Neural cell (in vitro differentiated cells): ENCODE data around the gene MAN2B1. TPM values are rescaled to one million over a fixed set of nuclear protein-coding genes. Genes with fewer than 3 reads are reported as not detected.

ENCODE experiments used
- H2AFZ ChIP-seq: fragments of 200-600, 300-800 bp; sonication (generic), shearing (Covaris generic); 2 replicates; pipeline ENCODE4 v1.6.0; 2014; ENCODE audit warnings: low read depth, mild to moderate bottlenecking, antibody characterized with exemption, low read length, moderate library complexity
- H3F3A ChIP-seq: fragments of 200-600 bp; shearing (Covaris generic); 2 replicates; pipeline ENCODE4 v1.6.1; 2016; ENCODE audit warnings: mild to moderate bottlenecking, moderate library complexity, mixed read lengths, antibody characterized with exemption, low read length; ENCODE audit not compliant: insufficient read depth, poor library complexity, severe bottlenecking
- H3K27ac ChIP-seq: fragments of 200-600, 300-800 bp; sonication (generic), shearing (Covaris generic); 2 replicates; pipeline ENCODE4 v1.5.1; 2014; ENCODE audit warnings: mild to moderate bottlenecking, low read length, moderate library complexity
- H3K27me3 ChIP-seq: fragments of 300-800, 200-600 bp; sonication (generic), shearing (Covaris generic); 2 replicates; pipeline ENCODE4 v1.6.0; 2014; ENCODE audit warnings: mild to moderate bottlenecking, low read depth, low read length, moderate library complexity; ENCODE audit not compliant: insufficient read depth
- H3K36me3 ChIP-seq: fragments of 300-800, 200-600 bp; sonication (generic), shearing (Covaris generic); 2 replicates; pipeline ENCODE4 v1.5.1; 2014; ENCODE audit warnings: mild to moderate bottlenecking, antibody characterized with exemption, low read length, moderate library complexity; ENCODE audit not compliant: insufficient read depth
- H3K4me2 ChIP-seq: fragments of 300-800, 200-600 bp; sonication (generic), shearing (Covaris generic); 2 replicates; pipeline ENCODE4 v1.6.0; 2014; ENCODE audit warnings: mild to moderate bottlenecking, low read length
- H3K4me3 ChIP-seq: fragments of 300-800, 200-600 bp; sonication (generic), shearing (Covaris generic); 2 replicates; pipeline ENCODE4 v1.5.1; 2014; ENCODE audit warnings: mild to moderate bottlenecking, low read length, moderate library complexity
- H3K79me2 ChIP-seq: fragments of 200-600 bp; shearing (Covaris generic); replicated peaks from 2 replicates; pipeline ENCODE4 v1.6.0; 2014; ENCODE audit warnings: mild to moderate bottlenecking, low read length, moderate library complexity; ENCODE audit not compliant: insufficient read depth
- H3K9ac ChIP-seq: fragments of 300-800, 200-600 bp; sonication (generic), shearing (Covaris generic); 2 replicates; pipeline ENCODE4 v1.6.1; 2016; ENCODE audit warnings: mild to moderate bottlenecking, low read length, mixed read lengths
- H3K9me2 ChIP-seq: fragments of 200-600 bp; shearing (Covaris generic); 2 replicates; pipeline ENCODE4 v1.6.1; 2016; ENCODE audit warnings: mild to moderate bottlenecking, low read length, mixed read lengths; ENCODE audit not compliant: insufficient read depth
- H3K9me3 ChIP-seq: fragments of 200-600, 300-800 bp; sonication (generic), shearing (Covaris generic); 2 replicates; pipeline ENCODE4 v1.6.1; 2016; ENCODE audit warnings: mild to moderate bottlenecking, mixed run types, low read length, moderate library complexity, mixed read lengths
- H4K20me1 ChIP-seq: fragments of 200-600 bp; shearing (Covaris generic); 2 replicates; pipeline ENCODE4 v1.6.1; 2016; ENCODE audit warnings: mild to moderate bottlenecking, mixed run types; ENCODE audit not compliant: insufficient read depth
- CTCF ChIP-seq: fragments of 450-650 bp; IDR thresholded peaks from 2 replicates; pipeline ENCODE4 v1.5.1; 2014; ENCODE audit warnings: antibody characterized with exemption, mild to moderate bottlenecking, moderate library complexity; ENCODE audit not compliant: poor library complexity, severe bottlenecking
- EP300 ChIP-seq: fragments of 450-650 bp; conservative IDR thresholded peaks from 2 replicates; pipeline ENCODE4 v1.6.1; 2014; ENCODE audit warnings: antibody characterized with exemption, mild to moderate bottlenecking, moderate library complexity; ENCODE audit not compliant: poor library complexity, severe bottlenecking
- EZH2 ChIP-seq: fragments of 200-600, 300-800 bp; shearing (Covaris generic), sonication (generic); IDR thresholded peaks from 2 replicates; pipeline ENCODE4 v1.6.1; 2014; ENCODE audit warnings: antibody characterized with exemption, low read length, borderline replicate concordance, mild to moderate bottlenecking; ENCODE audit not compliant: insufficient read depth, poor library complexity, severe bottlenecking
- MXI1 ChIP-seq: fragments of 450-650 bp; conservative IDR thresholded peaks from 2 replicates; pipeline ENCODE4 v1.6.1; 2014; ENCODE audit warnings: antibody characterized with exemption, mild to moderate bottlenecking; ENCODE audit not compliant: poor library complexity, severe bottlenecking
- POLR2AphosphoS5 ChIP-seq: IDR thresholded peaks from 2 replicates; pipeline ENCODE4 v1.6.1; 2012
- RAD21 ChIP-seq: fragments of 450-650 bp; conservative IDR thresholded peaks from 2 replicates; pipeline ENCODE4 v1.6.1; 2014; ENCODE audit warnings: antibody characterized with exemption, mild to moderate bottlenecking, moderate library complexity
- REST ChIP-seq: IDR thresholded peaks from 2 replicates; pipeline ENCODE4 v1.6.1; 2012; ENCODE audit warnings: borderline replicate concordance
- SMC3 ChIP-seq: fragments of 450-650 bp; conservative IDR thresholded peaks from 2 replicates; pipeline ENCODE4 v1.6.1; 2014; ENCODE audit warnings: antibody characterized with exemption, mild to moderate bottlenecking, moderate library complexity; ENCODE audit not compliant: poor library complexity
- TAF1 ChIP-seq: IDR thresholded peaks from 2 replicates; pipeline ENCODE4 v1.6.1; 2012; ENCODE audit warnings: low read depth
- polyA plus RNA-seq: library from polyadenylated mRNA; depleted of rRNA; stranded (reverse); fragments of >200 nt; gene quantifications from 2 replicates; pipeline ENCODE4 v1.2.3, GENCODE V29; 2014

The MAN2B1 gene
- polyA plus RNA-seq, 1 donor from 2014 or later: 11.5 TPM

GRCh38 chr19:12675940-12676339 is 9.4 kb upstream of the MAN2B1 start:
- Histone ChIP-seq H4K20me1 (peaks cover 3% of the 10 kb centered on the region), H3K27ac (no peak overlapping the region), H3F3A (peaks cover under 1% of the 10 kb centered on the region), H3K36me3 (peaks cover 5% of the 10 kb centered on the region), H3K4me2 (no peak overlapping the region), H3K9ac (no peak overlapping the region), H3K9me2 (no peaks in the 10 kb centered on the region), H2AFZ (no peak overlapping the region), H3K4me3 (no peak overlapping the region), H3K27me3 (no peaks in the 10 kb centered on the region), H3K79me2 (peaks cover 12% of the 10 kb centered on the region), H3K9me3 (no peaks in the 10 kb centered on the region)
- no peak for TF ChIP-seq POLR2AphosphoS5
- TF ChIP-seq SMC3: no peak
- TF ChIP-seq REST: no peak
- TF ChIP-seq RAD21: no peak
- no peak for TF ChIP-seq MXI1
- no peak for TF ChIP-seq EP300
- TF ChIP-seq TAF1: no peak
- no peak for TF ChIP-seq EZH2
- TF ChIP-seq CTCF: no peak

- H3F3A ChIP-seq: no peaks in the 10 kb centered on the region
- H3K36me3 ChIP-seq: peaks cover 5% of the 10 kb centered on the region
- H3K9me2 ChIP-seq: no peaks in the 10 kb centered on the region
- H3K9ac ChIP-seq: no peak overlapping the region
- no peaks in the 10 kb centered on the region for H3K27me3 ChIP-seq
- no peak overlapping the region for H3K27ac ChIP-seq
- TF ChIP-seq TAF1 (no peak), SMC3 (no peak), MXI1 (no peak), POLR2AphosphoS5 (no peak), EP300 (no peak), CTCF (no peak), REST (no peak), RAD21 (no peak), EZH2 (no peak)
- no peak overlapping the region for H2AFZ ChIP-seq
- H3K4me2 ChIP-seq: no peak overlapping the region
- H4K20me1 ChIP-seq: peaks cover 3% of the 10 kb centered on the region
- H3K4me3 ChIP-seq: no peak overlapping the region
- peaks cover 12% of the 10 kb centered on the region for H3K79me2 ChIP-seq
- H3K9me3 ChIP-seq: no peaks in the 10 kb centered on the region
These were observed 8.9 kb upstream of the MAN2B1 start for GRCh38 chr19:12675399-12675798.
